GM12891 (cell line): ENCODE data around the gene ATXN1L.
A peak's percentile ranks its signal among the peaks of the same experiment; 100 is the strongest.
"Not testable (repeated sequence)": the region's sequence is repeated elsewhere in the genome, so short reads cannot be mapped to it uniquely, and the experiment has no call there.

Experiments used
- DNase-seq: peaks from one replicate; pipeline ENCODE4 v3.0.0; 2011; ENCODE audit warnings: low spot score; ENCODE audit not compliant: insufficient read length
- FAIRE-seq: peaks from 2 replicates; lab custom pipeline; 2011; peaks lifted over from hg19 to GRCh38; lab: Jason Lieb, UNC
- PAX5 ChIP-seq: IDR thresholded peaks from 2 replicates; pipeline ENCODE4 v1.6.1; 2011; ENCODE audit warnings: low read length, moderate library complexity, mild to moderate bottlenecking; ENCODE audit not compliant: insufficient read depth, severe bottlenecking
- POLR2A ChIP-seq: IDR thresholded peaks from 2 replicates; pipeline ENCODE4 v1.6.1; 2011; ENCODE audit warnings: low read depth, low read length, control low read depth
- POLR2AphosphoS5 ChIP-seq: IDR thresholded peaks from 2 replicates; pipeline ENCODE4 v1.6.1; 2011; ENCODE audit warnings: low read depth, low read length, control low read depth
- POU2F2 ChIP-seq: IDR thresholded peaks from 2 replicates; pipeline ENCODE4 v1.6.1; 2011; ENCODE audit warnings: low read depth, mild to moderate bottlenecking, control low read depth, low read length, moderate library complexity
- SPI1 ChIP-seq: IDR thresholded peaks from 2 replicates; pipeline ENCODE4 v1.6.1; 2011; ENCODE audit warnings: low read depth, low read length, control low read depth
- TAF1 ChIP-seq: IDR thresholded peaks from 2 replicates; pipeline ENCODE4 v1.6.1; 2011; ENCODE audit warnings: low read depth, low read length, control low read depth

The ATXN1L gene

DNA sequence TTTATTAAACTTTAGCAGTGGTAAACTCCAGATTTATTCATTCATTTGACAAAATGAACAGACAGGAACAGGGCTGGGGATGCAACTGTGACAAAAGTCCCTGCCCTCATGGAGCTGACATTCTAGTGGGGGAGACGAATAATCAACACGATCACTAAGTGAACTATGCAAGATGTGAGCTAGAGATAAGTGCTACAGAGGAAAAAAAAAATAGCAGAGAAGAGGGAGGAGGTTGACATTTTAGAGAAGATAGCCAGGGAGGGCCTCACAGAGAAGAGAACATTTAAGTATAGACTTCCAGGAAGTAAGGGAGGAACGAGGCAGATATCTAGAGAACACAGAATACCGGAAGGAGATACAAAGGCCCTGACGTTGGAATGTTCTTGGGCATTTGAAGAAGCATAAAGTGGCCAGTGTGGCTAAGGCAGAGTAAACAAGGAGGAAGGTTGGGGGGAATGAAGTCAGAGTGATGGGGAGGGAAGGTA lies 19.2 kb upstream of the ATXN1L start:
- DNase-seq (no peak), FAIRE-seq (no peak)
- TF ChIP-seq POLR2A = no peak
- no peak for TF ChIP-seq SPI1
- no peak for TF ChIP-seq POU2F2
- TF ChIP-seq TAF1 = no peak
- no peak for TF ChIP-seq POLR2AphosphoS5
- no peak for TF ChIP-seq PAX5

DNA sequence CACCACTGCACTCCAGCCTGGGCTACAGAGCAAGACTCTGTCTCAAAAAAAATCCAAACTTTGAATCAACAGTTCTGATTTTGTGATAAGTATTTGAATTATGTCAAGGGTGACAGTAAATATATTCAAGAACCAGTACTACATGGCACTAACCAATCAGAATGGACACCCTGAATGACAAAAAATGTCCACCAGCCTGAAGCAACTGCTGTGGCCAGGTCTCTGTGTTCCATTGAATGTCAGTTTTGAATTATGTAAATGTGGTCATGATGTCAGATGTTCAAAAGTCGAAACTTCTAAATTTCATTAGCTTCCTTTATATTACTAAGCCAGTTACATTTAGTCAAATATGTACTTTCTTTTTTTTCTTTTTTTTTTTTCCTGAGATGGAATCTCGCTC lies 15.4 kb upstream of the ATXN1L start:
- TF ChIP-seq POU2F2 = no peak
- no peak for TF ChIP-seq TAF1
- TF ChIP-seq SPI1 = no peak
- no peak for TF ChIP-seq POLR2A
- no peak for TF ChIP-seq POLR2AphosphoS5
- TF ChIP-seq PAX5 = no peak
- FAIRE-seq (no peak), DNase-seq (no peak)

DNA sequence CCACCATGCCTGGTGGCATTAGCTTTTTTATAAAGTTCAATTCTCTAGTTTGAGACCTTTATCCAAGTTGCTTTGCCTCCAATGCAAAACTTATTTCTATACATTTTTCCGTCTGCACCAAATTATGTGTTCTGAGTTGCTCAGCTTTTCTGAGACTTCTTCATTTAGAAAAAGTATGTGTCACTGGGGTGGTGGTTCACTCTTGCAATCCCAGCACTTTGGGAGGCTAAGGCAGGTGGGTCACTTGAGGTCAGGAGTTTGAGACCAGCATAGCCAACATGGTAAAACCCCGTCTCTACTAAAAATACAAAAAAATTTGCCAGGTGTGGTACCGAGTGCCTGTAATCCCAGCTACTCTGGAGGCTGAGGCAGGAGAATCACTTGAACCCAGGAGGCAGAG lies 14.1 kb upstream of the ATXN1L start:
- not testable (repeated sequence) for FAIRE-seq, DNase-seq

DNA sequence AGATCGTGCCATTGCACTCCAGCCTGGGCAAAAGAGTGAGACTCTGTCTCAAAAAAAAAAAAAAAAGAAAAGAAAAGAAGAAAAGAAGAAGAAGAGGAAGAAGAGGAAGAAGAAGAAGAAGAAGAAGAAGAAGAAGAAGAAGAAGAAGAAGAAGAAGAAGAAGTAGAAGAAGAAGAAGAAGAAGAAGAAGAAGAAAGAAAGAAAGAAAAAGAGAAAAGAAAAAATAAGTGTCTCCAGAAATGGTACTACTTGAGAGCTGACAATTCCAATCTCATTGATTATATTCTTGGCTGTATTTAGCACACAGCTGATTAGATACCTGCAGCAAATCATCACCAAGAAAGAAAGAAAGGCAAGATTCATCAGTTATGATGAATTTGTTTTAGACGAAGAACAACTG lies 13.7 kb upstream of the ATXN1L start:
- not testable (repeated sequence) for DNase-seq, FAIRE-seq

DNA sequence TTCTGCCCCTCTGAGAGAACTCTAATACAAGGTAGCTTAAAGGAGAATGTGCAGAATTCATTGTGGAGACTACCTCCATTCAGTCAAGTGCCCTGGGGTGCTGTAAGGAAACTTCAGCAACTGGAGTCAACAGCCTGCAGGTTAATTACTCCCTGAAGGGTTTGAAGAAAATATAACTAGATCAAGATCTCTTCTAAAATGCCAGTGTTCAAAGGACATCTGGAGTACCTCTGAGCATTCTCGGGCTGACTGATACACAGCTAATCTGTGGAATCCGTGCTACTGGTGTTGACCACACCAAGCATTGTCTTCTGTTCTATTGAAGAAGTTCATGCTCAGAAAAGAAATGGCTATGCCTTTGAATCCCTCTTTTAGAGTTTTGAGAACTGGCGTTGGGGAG lies 11.5 kb upstream of the ATXN1L start:
- no peak for TF ChIP-seq SPI1
- no peak for TF ChIP-seq POLR2A
- TF ChIP-seq PAX5 = no peak
- no peak for TF ChIP-seq POU2F2
- no peak for TF ChIP-seq POLR2AphosphoS5
- TF ChIP-seq TAF1 = no peak
- DNase-seq (no peak), FAIRE-seq (no peak)

DNA sequence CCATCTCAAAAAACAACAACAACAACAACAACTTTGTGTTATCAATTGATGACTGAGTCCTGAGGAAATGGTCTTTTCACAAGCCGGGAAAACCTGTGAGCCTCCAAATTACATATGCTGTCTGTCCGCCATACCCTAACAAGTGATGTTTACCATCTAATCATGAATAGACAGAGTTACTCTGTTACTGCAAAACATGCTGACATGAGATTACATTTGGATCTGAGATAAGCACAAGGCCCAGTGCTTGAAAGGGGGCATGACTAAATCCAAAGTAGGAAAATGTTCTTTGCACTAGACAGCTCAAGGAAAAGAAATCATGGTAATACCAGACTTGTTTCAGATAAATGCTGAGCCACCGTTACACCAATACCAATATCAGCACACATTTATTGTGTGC lies 8.6 kb upstream of the ATXN1L start:
- FAIRE-seq (no peak), DNase-seq (no peak)
- TF ChIP-seq POLR2AphosphoS5 = no peak
- TF ChIP-seq PAX5 = no peak
- no peak for TF ChIP-seq SPI1
- TF ChIP-seq POU2F2 = no peak
- no peak for TF ChIP-seq POLR2A
- no peak for TF ChIP-seq TAF1

DNA sequence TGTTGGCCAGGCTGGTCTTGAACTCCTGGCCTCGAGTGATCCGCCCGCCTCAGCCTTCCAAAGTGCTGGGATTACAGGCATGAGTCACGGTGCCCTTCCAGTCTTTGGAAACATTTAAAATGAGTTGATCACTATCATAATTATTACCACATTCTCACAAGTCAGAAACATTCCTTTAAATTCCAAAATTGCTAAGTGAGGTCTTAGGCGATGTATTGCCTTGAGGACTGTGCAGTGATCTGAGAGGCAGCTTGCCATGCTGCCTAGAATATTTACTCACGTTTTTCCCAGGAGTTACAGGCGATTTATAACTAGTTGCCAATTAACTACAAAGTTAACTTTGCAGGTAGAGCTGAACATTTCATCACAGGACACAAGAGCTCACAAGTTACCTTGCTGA lies 5.7 kb upstream of the ATXN1L start:
- DNase-seq (no peak), FAIRE-seq (no peak)
- TF ChIP-seq POLR2A (no peak), PAX5 (no peak), SPI1 (no peak), POLR2AphosphoS5 (no peak), POU2F2 (no peak)

DNA sequence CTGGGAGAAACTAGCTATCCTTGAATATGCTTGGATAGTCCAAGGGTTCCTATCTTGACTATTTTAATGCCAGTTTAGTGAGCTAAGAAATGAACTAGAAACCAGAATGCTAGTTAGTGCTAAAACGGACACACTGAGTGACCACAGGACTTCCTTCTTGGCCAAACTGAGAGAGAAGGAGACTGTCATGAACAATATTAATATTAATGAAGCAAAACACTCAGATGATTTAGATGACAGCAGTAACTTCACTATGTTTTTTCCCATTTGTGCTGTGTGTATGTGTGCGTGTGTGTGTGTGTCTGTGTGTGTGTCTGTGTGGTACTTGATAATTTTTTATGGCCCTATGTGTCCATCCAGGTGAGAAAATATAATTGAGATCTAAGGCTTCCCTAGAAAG lies 2.2 kb upstream of the ATXN1L start:
- peak; percentile 45 for FAIRE-seq
- peak; percentile 35; the same call in 1 of the 2 replicates for TF ChIP-seq SPI1
- TF ChIP-seq TAF1 = no peak
- no peak for DNase-seq

DNA sequence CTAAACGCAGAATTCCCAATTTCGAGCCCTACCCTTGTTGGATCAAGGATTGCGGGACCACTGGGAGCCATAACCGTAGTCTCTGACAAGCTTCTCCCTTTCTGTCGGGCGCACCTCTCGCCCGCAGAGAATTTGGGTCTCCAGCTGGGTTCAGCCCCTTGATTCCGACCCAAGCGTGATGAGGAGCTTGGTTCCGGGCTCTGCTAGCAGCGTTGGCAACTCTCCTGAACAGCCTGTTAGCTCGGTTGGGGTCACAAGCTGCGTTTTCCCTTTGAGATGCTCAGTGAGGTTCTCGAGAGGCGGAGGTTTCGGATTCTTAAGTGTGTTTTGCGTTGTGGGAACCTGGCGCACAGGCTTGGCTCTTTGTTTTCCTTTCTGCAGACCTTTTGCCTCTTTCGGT lies 655 bp downstream of the ATXN1L start:
- DNase-seq (no peak), FAIRE-seq (no peak)
- no peak for TF ChIP-seq TAF1
- no peak for TF ChIP-seq POLR2A
- no peak for TF ChIP-seq POLR2AphosphoS5
- no peak for TF ChIP-seq SPI1

DNA sequence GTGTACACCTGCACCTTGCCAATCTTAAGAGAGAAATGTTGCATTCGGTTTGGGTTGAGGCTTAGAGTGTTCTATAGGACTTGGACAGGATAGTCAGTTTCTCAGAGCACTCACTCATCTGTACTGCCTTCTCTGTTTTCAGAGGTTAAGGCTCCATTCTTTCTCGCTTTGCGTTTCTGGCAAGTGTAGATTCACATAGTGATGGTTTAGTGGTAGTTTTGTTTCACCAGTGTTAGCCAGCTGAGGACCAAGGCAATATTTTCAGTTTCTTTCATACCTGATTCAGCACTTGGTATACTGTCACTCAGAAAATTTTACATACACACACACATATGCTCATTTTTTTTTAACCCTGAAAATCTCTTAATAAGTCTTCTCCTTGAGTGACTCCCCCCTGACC lies 1.3 kb downstream of the ATXN1L start:
- FAIRE-seq (no peak), DNase-seq (no peak)
- TF ChIP-seq PAX5 (no peak), POLR2AphosphoS5 (no peak), POU2F2 (no peak), TAF1 (no peak), SPI1 (no peak), POLR2A (no peak)

DNA sequence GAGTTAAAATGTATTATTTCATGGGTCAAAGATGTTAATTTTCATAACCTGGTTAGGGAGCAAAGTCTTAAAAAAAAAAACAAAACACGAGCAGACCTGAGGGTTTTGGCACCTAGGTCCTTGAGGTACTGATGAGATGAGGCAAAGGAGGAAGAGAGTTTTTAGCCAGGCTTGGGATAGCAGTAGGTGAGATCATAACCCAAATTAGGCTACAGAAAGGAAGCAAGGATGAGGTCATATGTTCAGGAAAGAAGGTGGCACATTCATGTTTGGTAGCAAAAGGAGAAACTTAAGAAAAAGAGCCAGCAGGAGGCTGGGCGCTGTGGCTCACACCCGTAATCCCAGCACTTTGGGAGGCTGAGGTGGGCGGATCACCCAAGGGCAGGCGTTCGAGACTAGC lies 2.8 kb downstream of the ATXN1L start:
- no peak for TF ChIP-seq SPI1
- TF ChIP-seq TAF1 = no peak
- TF ChIP-seq POLR2AphosphoS5 = no peak
- TF ChIP-seq POLR2A = no peak
- TF ChIP-seq POU2F2 = no peak
- TF ChIP-seq PAX5 = no peak
- DNase-seq (no peak), FAIRE-seq (no peak)

DNA sequence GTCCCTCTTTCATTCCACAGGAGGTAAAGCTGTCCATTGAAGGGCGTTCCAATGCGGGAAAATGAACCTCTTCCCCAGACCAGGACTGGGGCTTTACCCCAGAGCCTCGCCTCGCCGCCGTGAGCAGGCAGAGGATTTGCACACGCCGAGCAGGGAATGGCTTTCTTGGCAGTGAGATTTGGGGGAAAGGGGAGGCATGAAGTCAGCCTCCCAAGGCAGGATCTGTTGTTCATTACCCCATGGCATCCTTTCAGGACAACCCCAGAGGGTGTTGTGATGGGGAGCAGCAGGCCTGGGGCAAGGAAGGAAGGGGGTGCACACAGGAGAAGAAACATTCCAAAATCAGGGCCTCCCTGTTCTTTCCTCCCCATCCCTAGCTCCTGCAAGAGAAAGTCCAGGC lies 6.0 kb downstream of the ATXN1L start:
- DNase-seq (no peak), FAIRE-seq (no peak)
- TF ChIP-seq POU2F2 (no peak), TAF1 (no peak), PAX5 (no peak)
